ENCODE data around the gene GALNT13.

The GALNT13 gene

GRCh38 chr2:153886833-153887232 is 15.1 kb downstream of the GALNT13 start:
- DNase-seq (ENCODE audit: low read depth): no peak
- no peak overlapping the region for H3K4me3 ChIP-seq (ENCODE audit: control insufficient read depth, low read depth, low read length)
- TF ChIP-seq CTCF (conservative IDR thresholded peaks at IDR 0.05; ENCODE audit: control insufficient read depth, insufficient read depth, low read depth, low read length): no peak

GRCh38 chr2:153890576-153890975 is 18.9 kb downstream of the GALNT13 start:
- no peak for DNase-seq (ENCODE audit: low read depth)
- TF ChIP-seq CTCF (conservative IDR thresholded peaks at IDR 0.05; ENCODE audit: control insufficient read depth, insufficient read depth, low read depth, low read length): no peak
- H3K4me3 ChIP-seq (ENCODE audit: control insufficient read depth, low read depth, low read length): no peak overlapping the region

GRCh38 chr2:153891051-153891450 is 19.3 kb downstream of the GALNT13 start:
- TF ChIP-seq CTCF (conservative IDR thresholded peaks at IDR 0.05; ENCODE audit: control insufficient read depth, insufficient read depth, low read depth, low read length): no peak
- no peak for DNase-seq (ENCODE audit: low read depth)
- H3K4me3 ChIP-seq (ENCODE audit: control insufficient read depth, low read depth, low read length): no peak overlapping the region

- DNase-seq (ENCODE audit: low read depth): no peak
- TF ChIP-seq CTCF (conservative IDR thresholded peaks at IDR 0.05; ENCODE audit: control insufficient read depth, insufficient read depth, low read depth, low read length): no peak
- H3K4me3 ChIP-seq (ENCODE audit: control insufficient read depth, low read depth, low read length): no peak overlapping the region
These were observed 41.2 kb downstream of the GALNT13 start for GRCh38 chr2:153912798-153913396.

- no peak overlapping the region for H3K4me3 ChIP-seq (ENCODE audit: control insufficient read depth, low read depth, low read length)
- no peak for TF ChIP-seq CTCF (conservative IDR thresholded peaks at IDR 0.05; ENCODE audit: control insufficient read depth, insufficient read depth, low read depth, low read length)
- DNase-seq (ENCODE audit: low read depth): peak; percentile 1
These were observed 45.8 kb downstream of the GALNT13 start for GRCh38 chr2:153917570-153917969.

- DNase-seq (ENCODE audit: low read depth): no peak
- no peak overlapping the region for H3K4me3 ChIP-seq (ENCODE audit: control insufficient read depth, low read depth, low read length)
- TF ChIP-seq CTCF (conservative IDR thresholded peaks at IDR 0.05; ENCODE audit: control insufficient read depth, insufficient read depth, low read depth, low read length): no peak
These were observed 63.8 kb downstream of the GALNT13 start for GRCh38 chr2:153935511-153935910.
